Kidney glomerular epithelial cell (primary cell): Measurements from ENCODE around the gene MSANTD1.

Source experiments
- DNase-seq: peaks from one replicate; lab custom pipeline; 2025; lab: John Stamatoyannopoulos, UW

The MSANTD1 gene

DNA sequence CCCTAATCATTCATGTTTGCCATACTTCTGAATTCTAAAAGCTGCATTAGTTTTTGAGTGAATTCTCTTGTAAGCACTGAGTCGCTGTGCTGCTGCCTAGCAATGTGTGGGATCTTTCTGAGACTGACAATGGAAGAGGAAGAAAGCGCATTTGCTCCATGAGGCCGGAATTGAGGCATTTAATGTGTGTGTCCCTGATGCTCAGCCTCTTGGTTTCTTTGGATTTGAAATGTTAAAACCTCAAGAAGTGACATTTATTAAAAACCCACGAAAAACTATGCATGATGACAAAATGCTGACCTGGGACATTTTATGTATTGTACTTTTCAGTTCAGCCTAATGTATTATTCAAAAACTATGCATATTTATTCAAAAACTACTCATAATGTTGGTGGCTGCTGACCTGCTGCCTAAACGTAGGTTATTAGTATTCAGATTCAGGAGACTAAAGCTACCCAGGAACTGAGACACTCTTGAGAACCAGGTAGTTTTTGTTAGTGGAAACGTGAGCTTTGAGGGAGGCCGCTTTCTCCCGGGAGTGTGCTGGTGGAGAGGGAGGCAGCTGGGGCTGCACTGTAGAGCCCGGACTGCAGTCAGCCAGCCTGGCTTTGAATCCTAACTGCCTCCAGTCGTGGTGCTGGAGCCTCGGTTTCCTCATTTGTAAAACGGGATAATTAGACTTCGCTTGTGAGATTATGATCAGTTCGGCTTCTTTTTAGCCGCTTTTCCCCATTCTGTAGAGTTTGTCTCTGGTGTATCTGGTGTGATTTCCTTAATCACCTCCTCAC lies 55.2 kb downstream of the MSANTD1 start:
- DNase-seq, result no peak

DNA sequence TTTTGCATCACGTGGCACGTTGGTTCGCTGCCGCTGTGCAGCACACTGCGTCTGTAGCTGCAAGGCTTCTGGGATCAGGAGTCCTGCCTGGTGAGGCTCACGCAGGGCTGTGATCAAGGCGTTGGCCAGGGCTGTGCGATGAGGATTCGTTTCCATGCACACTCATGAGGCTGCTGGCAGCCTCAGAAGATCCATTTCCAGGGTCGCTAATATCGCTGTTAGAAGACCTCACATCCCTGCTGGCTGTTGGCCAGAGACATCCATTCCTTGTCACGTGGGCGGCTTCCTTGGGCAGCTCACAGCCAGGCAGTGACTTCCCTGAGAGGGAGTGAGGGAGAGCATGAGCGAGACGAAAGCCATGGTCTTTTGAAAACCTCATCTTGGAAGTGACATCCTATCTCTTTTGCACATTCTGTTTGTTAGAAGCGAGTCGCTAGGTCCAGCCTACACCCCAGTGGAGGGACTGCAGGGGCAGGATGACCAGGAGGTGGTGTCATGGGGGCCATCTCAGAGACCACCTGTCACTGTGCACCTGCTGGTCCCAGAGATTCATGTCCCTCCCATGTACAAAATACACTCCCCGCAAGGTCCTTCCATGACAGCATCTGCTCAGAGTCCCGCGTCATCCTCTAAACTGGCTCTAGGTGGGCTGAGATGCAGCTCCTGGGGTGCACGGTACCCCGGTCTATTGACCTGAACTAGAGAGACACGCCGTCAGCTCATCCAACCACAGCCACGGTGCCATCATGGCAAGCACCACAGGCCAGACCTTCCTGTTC lies 56.1 kb downstream of the MSANTD1 start:
- peak; percentile 8 for DNase-seq

DNA sequence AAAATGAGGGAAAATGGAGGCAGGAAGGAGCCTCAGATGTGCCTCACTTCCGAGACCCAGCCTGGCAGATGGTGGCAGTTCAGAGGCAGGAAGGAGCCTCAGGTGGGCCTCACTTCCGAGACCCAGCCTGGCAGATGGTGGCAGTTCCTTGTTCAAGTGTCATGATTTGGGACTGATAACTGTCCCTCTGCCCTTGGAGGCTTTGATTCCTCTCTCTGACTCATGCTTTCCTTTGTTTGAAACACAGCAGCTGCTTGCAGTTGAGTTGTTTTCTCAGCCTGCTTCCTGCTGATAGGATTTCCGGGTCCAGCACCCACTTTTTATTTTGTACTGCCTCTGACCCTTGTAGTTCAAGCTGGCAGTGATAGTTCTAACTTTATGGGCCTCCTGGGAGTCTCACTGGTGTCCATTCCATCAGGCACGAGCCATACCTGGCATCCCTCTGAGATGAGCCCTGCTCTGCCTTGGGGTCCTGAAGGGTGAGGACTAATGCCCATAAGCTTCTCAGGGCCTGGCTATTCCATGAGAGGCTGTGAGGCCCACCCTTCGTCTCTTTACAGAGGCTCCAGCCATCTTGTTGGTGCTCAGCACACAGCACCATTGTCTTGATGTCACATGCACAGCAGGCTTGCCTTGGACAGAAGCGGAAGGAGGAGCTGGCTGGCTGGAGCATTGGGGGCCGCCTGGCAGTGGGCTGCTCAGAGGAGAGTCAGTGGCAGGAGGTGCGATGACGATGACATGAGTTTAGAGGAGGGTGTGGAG lies 56.8 kb downstream of the MSANTD1 start:
- DNase-seq, result peak; percentile 20
